Endothelial cell of umbilical vein (primary cell): ENCODE data around the gene CFAP45. TPM values are rescaled to one million over a fixed set of nuclear protein-coding genes. Genes with fewer than 3 reads are reported as not detected.

Source experiments
- BruUV-seq: library from RNA; stranded (reverse); fragments of 400-500 nt; replicated peaks from 2 replicates; lab custom pipeline; 2021; lab: Mats Ljungman, UMichigan
- CTCF ChIA-PET: fragments of 300-600, 350-600 bp; sonication (Branson Sonifier 250); formaldehyde crosslinking; loops from one replicate; lab custom pipeline; 2021; ENCODE audit warnings: antibody characterized with exemption, inconsistent platforms; lab: Charles Lee
- POLR2A ChIA-PET: fragments of 300-600, 350-600 bp; sonication (Branson Sonifier 250); formaldehyde crosslinking; loops from one replicate; lab custom pipeline; 2021; ENCODE audit warnings: antibody characterized with exemption, inconsistent platforms; lab: Charles Lee
- DNase-seq: peaks from one replicate; pipeline ENCODE4 v3.0.0-alpha.2; 2011; ENCODE audit warnings: low read depth, low spot score
- FAIRE-seq: peaks from 2 replicates; lab custom pipeline; 2011; peaks lifted over from hg19 to GRCh38; lab: Jason Lieb, UNC
- H2AFZ ChIP-seq: 2 replicates; pipeline ENCODE4 v1.6.0; 2012; ENCODE audit warnings: low read depth, low read length, control low read depth, inconsistent platforms
- H3K27ac ChIP-seq: 2 replicates; pipeline ENCODE4 v1.5.1; 2011; ENCODE audit warnings: low read depth, mild to moderate bottlenecking, control low read depth, low read length, moderate library complexity; ENCODE audit not compliant: insufficient read depth
- H3K27me3 ChIP-seq, 2 experiments: 2 replicates each; pipeline versions ENCODE4 v1.6.0 to v1.6.1; 2011; ENCODE audit warnings: low read length in 2 of 2, mixed read lengths in 1 of 2; ENCODE audit not compliant: control insufficient read depth in 2 of 2, insufficient read depth in 2 of 2
- H3K36me3 ChIP-seq, 2 experiments: 2 replicates in 1 of 2; 3 replicates in 1 of 2; pipeline ENCODE4 v1.5.1; 2011; ENCODE audit warnings: low read length in 2 of 2, mild to moderate bottlenecking in 1 of 2, moderate library complexity in 1 of 2; ENCODE audit not compliant: control insufficient read depth in 2 of 2, insufficient read depth in 2 of 2; ENCODE audit errors: extremely low read depth in 1 of 2
- H3K4me1 ChIP-seq: 3 replicates; pipeline ENCODE4 v1.5.1; 2011; ENCODE audit warnings: mild to moderate bottlenecking, low read length; ENCODE audit not compliant: control insufficient read depth, insufficient read depth; ENCODE audit errors: extremely low read depth
- H3K4me2 ChIP-seq: 2 replicates; pipeline ENCODE4 v1.6.1; 2011; ENCODE audit warnings: low read length, control low read depth, mixed read lengths; ENCODE audit not compliant: insufficient read depth
- H3K4me3 ChIP-seq, 3 experiments: fragments of 200-600 bp in 1 of 3; sonication (generic), shearing (Covaris generic) in 1 of 3; replicated peaks in 1 of 3; 2 replicates each; pipeline ENCODE4 v1.5.1; 2011 to 2016; ENCODE audit warnings: control low read depth in 3 of 3, low read length in 3 of 3, mild to moderate bottlenecking in 2 of 3, inconsistent platforms in 1 of 3, low read depth in 1 of 3, moderate library complexity in 1 of 3; ENCODE audit not compliant: insufficient read depth in 1 of 3
- H3K79me2 ChIP-seq: 2 replicates; pipeline ENCODE4 v1.6.0; 2012; ENCODE audit warnings: low read length, inconsistent platforms; ENCODE audit not compliant: control insufficient read depth, insufficient read depth
- H3K9ac ChIP-seq: replicated peaks from 2 replicates; pipeline ENCODE3; 2011; ENCODE audit warnings: low read length, control low read depth; ENCODE audit not compliant: insufficient read depth; ENCODE audit errors: extremely low read depth
- H3K9me1 ChIP-seq: replicated peaks from 3 replicates; pipeline ENCODE4 v1.6.0; 2011; ENCODE audit warnings: mild to moderate bottlenecking, low read length; ENCODE audit not compliant: control insufficient read depth, insufficient read depth; ENCODE audit errors: extremely low read depth
- H3K9me3 ChIP-seq: replicated peaks from 2 replicates; pipeline ENCODE4 v1.5.1; 2012; ENCODE audit warnings: low read length, inconsistent platforms; ENCODE audit not compliant: control insufficient read depth, insufficient read depth
- H4K20me1 ChIP-seq: replicated peaks from 2 replicates; pipeline ENCODE3; 2011; ENCODE audit warnings: mild to moderate bottlenecking, low read length; ENCODE audit not compliant: control insufficient read depth, insufficient read depth; ENCODE audit errors: extremely low read depth
- CTCF ChIP-seq, 2 donors: IDR thresholded peaks; 1 replicate in 1 of 2; 2 replicates in 1 of 2; pipeline ENCODE4 v1.5.1; 2011; ENCODE audit warnings: low read length in 2 of 2, mild to moderate bottlenecking in 2 of 2, moderate library complexity in 2 of 2, control low read depth in 1 of 2, inconsistent platforms in 1 of 2, low read depth in 1 of 2; ENCODE audit not compliant: insufficient read depth in 1 of 2; ENCODE audit errors: extremely low read depth in 1 of 2
- EZH2 ChIP-seq: IDR thresholded peaks from 2 replicates; pipeline ENCODE4 v1.6.1; 2012; ENCODE audit warnings: borderline replicate concordance, low read depth, mild to moderate bottlenecking, moderate library complexity, low read length, inconsistent platforms; ENCODE audit not compliant: severe bottlenecking
- FOS ChIP-seq: IDR thresholded peaks from 2 replicates; pipeline ENCODE4 v1.6.1; 2011; ENCODE audit warnings: mild to moderate bottlenecking, low read length, moderate library complexity, borderline replicate concordance; ENCODE audit not compliant: insufficient read depth
- GATA2 ChIP-seq: IDR thresholded peaks from 2 replicates; pipeline ENCODE4 v1.7.0; 2011; ENCODE audit warnings: low read depth, mild to moderate bottlenecking, moderate library complexity, mixed read lengths, low read length; ENCODE audit not compliant: insufficient read length, insufficient read depth
- POLR2A ChIP-seq: IDR thresholded peaks from 2 replicates; pipeline ENCODE4 v1.6.1; 2012; ENCODE audit warnings: low read depth, mild to moderate bottlenecking, control low read depth, low read length
- dilution Hi-C: fragments of 300-500 bp; cut with MboI; formaldehyde crosslinking; loops from one replicate; pipeline ENCODE4 v1.15.0; 2019; ENCODE audit warnings: low sequenced_read_pairs; ENCODE audit not compliant: extremely low pct_ligation_motif_present
- intact Hi-C: fragments of 100-400 bp; cut with micrococcal nuclease; formaldehyde crosslinking; loops from one replicate; pipeline ENCODE4 v1.10.0; 2022
- polyA plus RNA-seq, 4 experiments: library from polyadenylated mRNA; depleted of rRNA in 3 of 4; stranded (reverse) in 3 of 4; unstranded in 1 of 4; fragments of >200 nt; gene quantifications; 2 replicates each; pipeline versions ENCODE4 v1.2.1 to v1.2.3, GENCODE V29; 2011 to 2012; ENCODE audit warnings: missing spikeins in 1 of 4
- total RNA-seq: library from RNA; stranded (reverse); gene quantifications from 2 replicates; pipeline ENCODE4 v1.2.3, GENCODE V29; 2021

The CFAP45 gene
- total and polyA plus RNA-seq, 2 donors (not counting 3 experiments of a cell fraction or from before 2014, with no cell fraction given): 0.25 to 2.5 TPM

- intact Hi-C loops: no loop called here
- no peaks in the 10 kb centered on the region for H3K27me3 ChIP-seq
- no peaks in the 10 kb centered on the region for H4K20me1 ChIP-seq
- POLR2A ChIA-PET: no interaction called here
- dilution Hi-C loops: no loop called here
- CTCF ChIA-PET: interaction anchor here (1.3 to 5.0 kb wide), 4 partner anchors 11 to 681 kb away, joined by 3 to 36 read pairs (median 17); partner anchors contain the start of gene VSIG8
- FAIRE-seq: no peak
- BruUV-seq: no TSS peak
- no peaks in the 10 kb centered on the region for H3K9me1 ChIP-seq
- TF ChIP-seq FOS: no peak
- no peak for TF ChIP-seq GATA2
- no peak for TF ChIP-seq EZH2
- TF ChIP-seq POLR2A: no peak
- TF ChIP-seq CTCF (IDR thresholded peaks at IDR 0.05; ENCODE audit: extremely low read depth in 1 of 2, insufficient read depth in 1 of 2, low read depth in 1 of 2, low read length in 2 of 2): no peak
- H2AFZ ChIP-seq: no peak overlapping the region
- DNase-seq: no peak
- no peaks in the 10 kb centered on the region for H3K36me3 ChIP-seq
- no peaks in the 10 kb centered on the region for H3K79me2 ChIP-seq
- no peak overlapping the region for H3K4me3 ChIP-seq
- H3K9ac ChIP-seq: no peak overlapping the region
- H3K27ac ChIP-seq: no peak overlapping the region
- H3K9me3 ChIP-seq: no peaks in the 10 kb centered on the region
- no peak overlapping the region for H3K4me2 ChIP-seq
- peaks cover 16% of the 10 kb centered on the region for H3K4me1 ChIP-seq
Measured at GRCh38 chr1:159879136-159879535, 20.8 kb downstream of the CFAP45 start.
